Stimulated activated CD8-positive, alpha-beta memory T cell treated with anti-CD3 and anti-CD28 coated beads, Interleukin-12 subunit alpha, Interleukin-12 subunit beta, amount 100 ng/mL, for 24 hours (primary cell): ENCODE measurements around the gene DDR1.
"Not testable (repeated sequence)": the region's sequence is repeated elsewhere in the genome, so short reads cannot be mapped to it uniquely, and the experiment has no call there.

ENCODE experiments used
- DNase-seq: peaks from one replicate; pipeline ENCODE4 v3.0.0-alpha.2; 2020; ENCODE audit errors: extremely low read depth

The DDR1 gene

GRCh38 chr6:30854285-30855040 is 29.9 kb upstream of the DDR1 start:
- DNase-seq, result no peak

GRCh38 chr6:30855429-30856075 is 28.8 kb upstream of the DDR1 start:
- no peak for DNase-seq

DNA sequence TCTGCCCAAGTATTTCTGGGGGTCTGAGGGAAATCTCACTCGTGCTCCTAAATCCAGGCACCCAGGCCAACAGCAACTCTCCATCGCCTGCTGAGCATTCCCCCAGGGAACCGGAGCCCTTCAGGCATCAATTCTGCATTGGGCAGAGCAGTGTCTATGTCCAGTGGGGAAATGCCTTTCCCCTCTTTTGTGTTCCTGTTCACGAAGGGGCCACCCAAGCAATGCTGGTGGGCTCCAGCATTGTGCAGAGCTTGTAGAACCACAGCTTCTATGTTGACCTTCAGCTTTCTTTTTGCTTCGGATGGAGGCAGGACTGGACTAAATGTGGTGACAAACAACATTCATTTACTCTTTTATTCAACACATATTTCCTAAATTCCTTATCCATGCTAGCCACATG is 27.2 kb upstream of the DDR1 start:
- no peak for DNase-seq

- DNase-seq, result no peak
These were observed 26.8 kb upstream of the DDR1 start for GRCh38 chr6:30857549-30857948.

GRCh38 chr6:30859726-30860125 is 24.6 kb upstream of the DDR1 start:
- not testable (repeated sequence) for DNase-seq

DNA sequence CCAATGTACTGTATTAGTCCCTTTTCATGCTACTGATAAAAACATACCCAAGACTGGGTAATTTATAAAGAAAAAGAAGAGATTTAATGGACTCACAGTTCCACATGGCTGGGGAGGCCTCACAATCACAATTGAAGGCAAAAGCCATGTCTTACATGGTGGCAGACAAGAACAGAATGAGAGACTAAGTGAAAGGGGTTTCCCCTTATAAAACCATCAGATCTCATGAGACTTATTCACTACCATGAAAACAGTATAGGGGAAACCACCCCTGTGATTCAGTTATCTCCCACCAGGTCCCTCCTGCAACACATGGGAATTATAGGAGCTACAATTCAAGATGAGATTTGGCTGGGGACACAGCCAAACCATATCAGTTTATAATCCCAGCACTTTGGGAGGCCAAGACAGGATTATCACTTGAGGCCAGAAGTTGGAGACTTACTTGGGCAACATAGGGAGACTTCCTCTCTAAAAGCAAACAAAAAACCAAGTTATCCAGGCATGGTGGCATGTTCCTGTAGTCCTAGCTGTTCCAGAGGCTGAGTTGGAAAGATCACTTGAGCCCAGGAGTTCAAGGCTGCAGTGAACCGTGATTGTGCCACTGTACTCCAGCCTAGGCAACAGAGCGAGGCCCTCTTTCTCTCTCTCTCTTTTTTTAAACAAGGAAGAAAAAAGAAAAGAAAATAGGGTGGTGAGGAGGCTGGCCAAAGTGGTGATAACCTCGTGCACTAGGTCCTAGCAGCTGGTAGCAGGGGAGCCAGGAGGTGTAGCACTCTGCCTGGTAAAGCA is 22.9 kb upstream of the DDR1 start:
- DNase-seq, result no peak

DNA sequence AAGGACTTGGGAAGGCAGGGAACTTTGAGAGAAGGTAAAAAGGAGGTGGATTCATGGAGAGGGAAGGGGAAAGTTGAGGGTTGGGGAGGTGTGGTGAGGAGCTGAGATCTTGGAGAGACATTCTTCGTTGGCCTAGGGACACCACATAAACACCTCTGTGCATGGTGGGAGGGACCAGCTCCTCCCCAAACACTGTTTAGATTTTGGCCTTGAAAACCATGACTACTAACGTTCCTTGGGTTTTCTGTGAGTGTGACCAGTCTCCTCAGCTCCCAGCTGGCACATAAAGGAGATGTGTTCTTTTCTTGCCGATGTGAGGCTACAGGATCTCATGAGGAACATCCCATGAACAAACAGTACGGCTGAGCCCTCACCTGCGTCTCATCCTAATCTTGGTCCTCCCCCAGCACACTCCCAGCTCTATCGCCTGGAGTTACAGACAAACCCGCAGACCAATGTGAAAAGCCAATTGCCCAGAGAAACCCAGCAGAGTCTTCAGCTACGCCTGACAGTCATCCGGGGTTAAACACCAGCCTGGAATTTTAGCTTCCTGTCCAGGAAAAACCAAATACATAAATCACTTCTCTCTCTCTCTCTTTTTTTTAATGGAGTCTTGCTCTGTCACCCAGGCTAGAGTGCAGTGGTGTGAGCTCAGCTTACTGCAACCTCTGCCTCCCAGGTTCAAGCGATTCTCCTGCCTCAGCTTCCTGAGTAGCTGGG is 22.0 kb upstream of the DDR1 start:
- no peak for DNase-seq

DNA sequence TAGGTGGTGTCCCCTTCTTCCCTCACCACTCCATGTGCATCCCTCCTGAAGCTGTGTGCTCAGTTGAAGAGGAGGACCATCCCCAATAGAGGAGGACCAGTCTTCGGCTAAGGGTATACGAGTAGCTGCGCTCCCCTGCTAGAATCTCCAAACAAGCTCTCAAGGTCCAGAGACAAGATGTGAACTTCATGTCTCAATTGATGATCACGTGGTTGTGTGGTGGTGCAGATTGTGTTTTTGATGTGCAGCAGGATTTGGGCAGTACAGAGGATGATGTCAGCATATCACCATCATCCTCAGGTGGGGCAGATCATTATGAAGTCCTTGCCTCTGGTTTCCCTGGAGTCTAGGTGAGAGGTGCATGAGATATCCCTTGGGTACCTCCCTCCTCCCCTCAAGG is 20.0 kb upstream of the DDR1 start:
- DNase-seq, result no peak

DNA sequence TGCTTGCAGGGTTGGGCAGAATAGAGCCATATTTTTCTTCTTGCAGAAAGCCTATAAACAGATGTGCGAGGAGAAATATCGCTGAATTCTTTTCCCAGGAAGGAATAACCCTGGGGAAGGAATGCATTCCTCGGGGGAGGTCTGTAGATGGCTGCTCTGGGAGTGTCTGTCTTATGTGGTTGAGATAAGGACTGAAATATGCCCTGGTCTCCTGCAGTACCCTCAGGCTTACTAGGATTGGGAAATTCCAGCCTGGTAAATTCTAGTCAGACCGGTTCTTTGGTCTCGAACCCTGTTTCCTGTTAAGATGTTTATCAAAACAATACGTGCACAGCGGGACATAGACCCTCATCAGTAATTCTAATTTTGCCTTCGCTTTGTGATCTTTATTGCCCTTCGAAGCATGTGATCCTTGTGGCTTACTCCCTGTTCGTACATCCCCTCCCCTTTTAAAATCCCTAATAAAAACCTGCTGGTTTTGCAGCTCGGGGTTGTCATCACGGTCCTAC is 15.0 kb upstream of the DDR1 start:
- not testable (repeated sequence) for DNase-seq

GRCh38 chr6:30870546-30870945 is 13.8 kb upstream of the DDR1 start:
- DNase-seq, result no peak

DNA sequence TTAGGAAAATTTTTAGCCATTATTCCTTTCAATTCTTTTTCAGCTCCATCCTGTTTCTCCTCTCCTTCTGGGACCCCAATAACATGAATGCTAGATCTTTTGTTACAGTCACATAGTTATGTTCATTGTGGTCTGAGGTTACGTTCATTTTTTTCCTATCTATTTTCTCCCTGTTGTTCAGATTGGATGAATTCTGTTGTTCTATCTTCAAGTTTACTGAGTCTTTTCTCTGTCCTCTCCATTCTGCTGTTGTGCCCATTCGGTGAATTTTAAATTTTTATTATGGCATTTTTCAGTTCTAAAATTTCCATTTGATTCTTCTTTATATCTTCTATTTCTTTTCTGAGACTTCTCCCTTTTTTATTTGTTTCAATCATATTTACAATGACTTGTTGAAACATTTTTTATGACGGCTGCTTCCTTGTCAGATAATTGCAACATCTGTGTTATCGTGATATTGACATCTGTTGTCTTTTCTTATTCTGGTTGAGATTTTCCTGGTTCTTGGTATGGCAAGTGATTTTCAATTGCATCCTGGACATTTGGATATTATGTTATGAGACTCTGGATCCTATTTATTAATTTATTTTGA is 12.6 kb upstream of the DDR1 start:
- no peak for DNase-seq

- DNase-seq, result no peak
These were observed 11.1 kb upstream of the DDR1 start for GRCh38 chr6:30873137-30873640.

GRCh38 chr6:30873795-30874194 is 10.5 kb upstream of the DDR1 start:
- not testable (repeated sequence) for DNase-seq

- no peak for DNase-seq
These were observed 8.9 kb upstream of the DDR1 start for GRCh38 chr6:30875244-30876038.

- no peak for DNase-seq
These were observed 8.1 kb upstream of the DDR1 start for GRCh38 chr6:30876039-30876730.

DNA sequence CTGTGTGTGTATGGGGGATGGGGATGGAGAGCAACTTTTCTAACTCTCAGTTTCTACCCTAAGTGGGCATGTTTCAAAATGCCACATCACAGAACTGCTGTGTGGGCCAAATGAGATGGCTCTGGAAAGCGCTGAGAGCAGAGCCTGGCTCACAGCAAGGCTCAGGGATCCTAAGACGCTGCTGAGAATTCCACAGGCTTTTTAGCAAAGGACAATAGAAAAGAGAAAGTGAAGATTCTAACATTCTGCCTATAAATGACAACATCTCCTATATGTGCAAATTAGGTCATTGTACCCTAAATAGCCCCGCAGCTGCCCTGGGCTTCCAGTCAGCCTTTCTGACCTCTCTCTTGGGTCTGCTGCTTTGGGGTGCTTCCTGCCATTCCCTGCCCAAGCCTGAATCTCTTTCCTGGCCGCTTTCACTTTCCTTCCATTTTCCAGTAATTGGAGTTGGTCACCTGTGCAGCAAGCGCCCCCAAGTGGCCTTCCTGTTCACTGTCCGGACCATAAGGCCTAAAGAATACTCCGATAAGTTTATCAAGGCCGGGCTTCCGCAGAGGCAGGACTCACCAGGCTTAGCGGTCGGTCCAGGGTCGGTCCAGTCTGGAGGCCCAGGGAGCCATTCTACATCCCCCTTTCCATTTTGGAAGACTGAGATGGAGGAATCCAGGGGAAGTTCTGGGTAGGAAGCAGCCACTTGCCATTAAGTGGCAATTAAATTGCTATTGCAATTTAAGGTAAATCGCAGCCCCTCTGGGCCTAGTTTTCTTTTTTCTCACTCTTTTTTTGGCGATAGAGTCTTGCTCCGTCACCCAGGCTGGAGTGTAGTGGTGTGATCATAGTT is 6.7 kb upstream of the DDR1 start:
- DNase-seq, result no peak

DNA sequence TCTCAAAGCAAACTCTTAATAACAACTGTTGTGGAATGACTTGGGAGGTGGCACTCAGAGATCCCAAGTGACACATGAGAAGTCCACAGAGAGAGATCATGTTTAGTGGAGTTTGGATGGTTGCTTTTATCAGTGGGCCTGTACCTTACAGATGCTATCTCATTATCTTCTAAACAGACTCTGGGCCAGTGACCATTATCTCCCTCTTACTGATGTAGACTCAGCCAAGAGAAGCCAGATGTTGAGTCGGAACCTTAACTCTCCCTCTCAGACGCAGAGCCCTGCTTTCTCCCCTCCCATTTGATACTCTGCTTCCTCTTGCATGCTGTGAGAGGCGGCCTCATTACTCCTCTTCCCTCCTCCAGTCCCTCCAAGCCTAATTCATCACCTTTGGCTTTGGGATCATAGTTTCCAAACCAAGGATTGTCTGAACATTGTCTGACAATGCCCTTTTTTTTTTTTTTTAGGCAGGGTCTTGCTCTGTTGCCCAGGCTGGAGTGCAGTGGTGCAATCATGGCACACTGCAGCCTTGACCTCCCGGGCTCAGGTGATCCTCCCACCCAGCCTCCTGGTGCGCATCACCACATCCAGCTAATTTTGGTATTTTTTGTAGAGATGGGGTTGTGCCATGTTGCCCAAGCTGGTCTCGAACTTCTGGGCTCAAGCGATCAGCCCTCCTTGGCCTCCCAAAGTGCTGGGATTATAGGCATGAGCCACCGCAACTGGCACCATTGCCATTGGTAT is 4.5 kb upstream of the DDR1 start:
- no peak for DNase-seq

DNA sequence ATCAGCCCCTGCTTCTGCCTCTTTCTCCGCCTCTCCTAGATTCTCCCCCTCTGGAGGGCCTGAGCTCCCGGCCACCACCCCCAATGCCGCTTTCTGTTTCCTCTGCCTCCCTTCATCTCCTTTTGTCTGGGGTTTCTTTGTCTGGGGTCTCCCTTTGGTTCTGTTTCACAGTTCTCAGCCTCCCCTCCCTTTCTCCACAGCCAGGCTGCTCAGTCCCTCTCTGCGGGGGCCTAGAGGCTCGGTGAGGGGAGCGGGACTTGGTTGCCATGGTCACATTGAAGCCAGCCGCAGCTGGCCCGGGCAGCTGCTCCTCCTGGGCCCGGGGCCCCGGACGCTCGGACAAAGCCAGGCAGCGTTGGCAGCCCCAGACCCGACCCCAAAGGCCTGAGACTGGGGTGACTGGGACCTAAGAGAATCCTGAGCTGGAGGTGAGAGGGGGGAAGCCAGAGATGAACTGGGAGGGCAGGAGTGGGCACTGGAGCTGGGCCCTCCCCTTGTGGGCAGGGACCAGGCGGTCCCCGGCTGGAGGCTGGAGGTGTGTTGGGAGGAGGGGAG is 3.5 kb upstream of the DDR1 start:
- no peak for DNase-seq
